Psoas muscle (tissue), 8 donors: Measurements from ENCODE around the gene HENMT1. TPM values are rescaled to one million over a fixed set of nuclear protein-coding genes. Genes with fewer than 3 reads are reported as not detected.

ENCODE experiments used
- ATAC-seq, 4 donors: fragments of 200-7000 bp; cut with Tn5 transposase; one replicate each; pipeline ENCODE4 v1.9.1; 2020; ENCODE audit warnings: moderate library complexity in 3 of 4, mild to moderate bottlenecking in 2 of 4
- DNase-seq, 2 donors: peaks; one replicate each; pipeline ENCODE4 v3.0.0-alpha.2; 2020
- H3K27ac ChIP-seq: fragments of 200-600 bp; one replicate; pipeline ENCODE4 v1.8.0; 2022
- H3K27me3 ChIP-seq, 3 donors: fragments of 200-600 bp in 1 of 3; one replicate each; pipeline versions ENCODE4 v1.6.1 to v1.8.0; 2013 to 2022; ENCODE audit warnings: low read length in 2 of 3, mild to moderate bottlenecking in 2 of 3, moderate library complexity in 1 of 3; ENCODE audit not compliant: insufficient read depth in 3 of 3
- H3K36me3 ChIP-seq, 2 donors: fragments of 200-600 bp in 1 of 2; one replicate each; pipeline versions ENCODE4 v1.6.1 to v1.8.0; 2013 to 2022; ENCODE audit warnings: low read depth in 1 of 2, mild to moderate bottlenecking in 1 of 2, moderate library complexity in 1 of 2; ENCODE audit not compliant: insufficient read depth in 1 of 2
- H3K4me1 ChIP-seq: fragments of 200-600 bp; one replicate; pipeline ENCODE4 v1.8.0; 2022
- H3K4me3 ChIP-seq: fragments of 200-600 bp; one replicate; pipeline ENCODE4 v1.8.0; 2022; ENCODE audit warnings: mild to moderate bottlenecking
- H3K9me3 ChIP-seq: fragments of 200-600 bp; one replicate; pipeline ENCODE4 v1.8.0; 2022
- WGBS, 3 donors: extraction: QIAGEN DNeasy Blood & Tissue Kit; methylation state at CpG; one replicate each; pipeline versions ENCODE4 v1.1.6 to v1.1.7; 2013; 5-methylcytosine and 5-hydroxymethylcytosine counted together
- intact Hi-C, 2 donors: fragments of 100-400 bp; cut with DNase I; formaldehyde crosslinking; loops; one replicate each; pipeline versions ENCODE4 v1.11.0 to v1.14.2; 2022
- polyA plus RNA-seq, 3 donors: library from polyadenylated mRNA; stranded (reverse); fragments of 200-250 nt; gene quantifications; one replicate each; pipeline ENCODE4 v1.2.3, GENCODE V29; 2013
- total RNA-seq, 4 donors: library from RNA; stranded (reverse); fragmentation: NEBNext Ultra II Directional in 2 of 4; extraction: Animal tissue kit (Norgen Biotek cat#: 25700) in 2 of 4; gene quantifications; one replicate each; pipeline versions ENCODE4 v1.2.1 to v1.2.4, GENCODE V29; 2021 to 2023
- TF ChIP-seq, protein P1 (sequence below): fragments of 200-600 bp; IDR thresholded peaks from one replicate; pipeline ENCODE4 v1.8.0; 2022; ENCODE audit warnings: antibody characterized with exemption
- donor health status: healthy with polysubstance abuse.
- donor health status: DM: no; HTN: no; CAD: no; lungs with moderate emphysema.
- donor health status: Bipolar disorder and iron deficiency.
- donor health status: healthy.
- donor health status: DM: yes; HTN: yes; CAD: no.
- donor health status: DM: no; HTN: no; CAD: no.
- donor health status: DM: no; HTN: no; CAD: no.
- donor health status: DM: yes; HTN: yes; CAD: no.

Gene HENMT1
- total and polyA plus RNA-seq, 7 donors = 1.2 to 4.1 (median 1.7) TPM

GRCh38 chr1:108634521-108634920, 26.4 kb downstream of the HENMT1 start:
- Histone ChIP-seq H3K4me1 (no peaks in the 10 kb centered on the region), H3K27me3 (no peaks in the 10 kb centered on the region), H3K27ac (no peak overlapping the region), H3K4me3 (no peak overlapping the region), H3K36me3 (peaks cover 0 to 9% of the 10 kb centered on the region in 2 donors), H3K9me3 (no peaks in the 10 kb centered on the region)
- WGBS, 3 donors = 88 to 91% (median 90%) methylated on average over 3 of the region's 3 CpGs
- TF ChIP-seq, protein P1, sequence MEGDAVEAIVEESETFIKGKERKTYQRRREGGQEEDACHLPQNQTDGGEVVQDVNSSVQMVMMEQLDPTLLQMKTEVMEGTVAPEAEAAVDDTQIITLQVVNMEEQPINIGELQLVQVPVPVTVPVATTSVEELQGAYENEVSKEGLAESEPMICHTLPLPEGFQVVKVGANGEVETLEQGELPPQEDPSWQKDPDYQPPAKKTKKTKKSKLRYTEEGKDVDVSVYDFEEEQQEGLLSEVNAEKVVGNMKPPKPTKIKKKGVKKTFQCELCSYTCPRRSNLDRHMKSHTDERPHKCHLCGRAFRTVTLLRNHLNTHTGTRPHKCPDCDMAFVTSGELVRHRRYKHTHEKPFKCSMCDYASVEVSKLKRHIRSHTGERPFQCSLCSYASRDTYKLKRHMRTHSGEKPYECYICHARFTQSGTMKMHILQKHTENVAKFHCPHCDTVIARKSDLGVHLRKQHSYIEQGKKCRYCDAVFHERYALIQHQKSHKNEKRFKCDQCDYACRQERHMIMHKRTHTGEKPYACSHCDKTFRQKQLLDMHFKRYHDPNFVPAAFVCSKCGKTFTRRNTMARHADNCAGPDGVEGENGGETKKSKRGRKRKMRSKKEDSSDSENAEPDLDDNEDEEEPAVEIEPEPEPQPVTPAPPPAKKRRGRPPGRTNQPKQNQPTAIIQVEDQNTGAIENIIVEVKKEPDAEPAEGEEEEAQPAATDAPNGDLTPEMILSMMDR = no peak
- ATAC-seq (no peak), DNase-seq (no peak)
- intact Hi-C loops = loop anchor here in 1 of 2 donors (10.0 kb wide), 1 partner anchor 70 kb away; the partner anchor contains the start of gene EEIG2

DNA sequence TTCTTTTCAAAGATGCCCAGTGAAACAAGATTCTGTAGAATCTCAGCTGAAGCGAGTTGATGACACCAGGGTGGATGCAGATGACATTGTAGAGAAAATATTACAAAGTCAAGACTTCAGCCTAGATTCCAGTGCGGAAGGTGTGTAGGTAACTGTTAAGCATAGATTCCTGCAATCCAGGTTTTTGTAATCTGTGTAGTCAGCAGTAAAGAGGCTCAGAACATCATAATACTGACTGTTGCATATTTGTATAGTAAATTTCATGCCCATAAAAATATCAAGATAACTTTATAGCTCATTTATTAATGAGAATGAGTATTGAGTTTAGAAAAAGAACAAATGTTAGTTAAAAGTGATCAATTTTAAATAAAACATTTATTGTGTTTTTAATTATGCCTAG, 32.2 kb downstream of the HENMT1 start:
- no peaks in the 10 kb centered on the region for H3K4me1 ChIP-seq
- H3K27me3 ChIP-seq = no peaks in the 10 kb centered on the region
- DNase-seq = no peak
- peaks cover 0 to 8% of the 10 kb centered on the region in 2 donors for H3K36me3 ChIP-seq
- no peak for ATAC-seq
- intact Hi-C loops = no loop called here
- H3K9me3 ChIP-seq = no peaks in the 10 kb centered on the region
- no peak overlapping the region for H3K4me3 ChIP-seq
- no peak overlapping the region for H3K27ac ChIP-seq
- TF ChIP-seq, protein P1 = no peak
- 98 to 99% (median 99%) methylated on average over 2 of the region's 2 CpGs for WGBS, 3 donors

- Histone ChIP-seq H3K36me3 (peaks cover 0 to 8% of the 10 kb centered on the region in 2 donors), H3K27me3 (no peaks in the 10 kb centered on the region), H3K9me3 (no peaks in the 10 kb centered on the region), H3K4me1 (no peaks in the 10 kb centered on the region), H3K4me3 (no peak overlapping the region), H3K27ac (no peak overlapping the region)
- DNase-seq = no peak
- TF ChIP-seq, protein P1 = no peak
- ATAC-seq = no peak
- WGBS, 3 donors = 72 to 81% (median 77%) methylated on average over 3 of the region's 3 CpGs
- intact Hi-C loops = no loop called here
Measured at GRCh38 chr1:108627951-108628350, 32.9 kb downstream of the HENMT1 start.

DNA sequence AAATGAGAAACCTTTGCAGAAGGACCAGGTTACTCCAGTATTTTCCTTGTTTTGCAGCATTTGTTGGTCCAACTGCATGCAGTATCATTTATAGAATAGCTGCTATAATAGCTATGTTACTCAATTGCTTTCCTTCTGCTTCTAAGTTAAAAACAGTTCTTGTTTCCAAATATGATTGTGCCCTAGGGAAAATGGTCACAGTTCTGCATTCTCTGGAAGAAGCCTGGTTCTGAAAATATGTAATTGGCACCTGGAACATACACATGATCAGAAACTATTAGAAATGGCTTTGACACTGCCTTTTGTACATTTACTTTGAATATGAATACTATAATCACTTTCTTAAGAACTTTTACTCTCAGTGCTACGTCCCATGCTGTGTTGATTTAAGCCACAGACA, 33.6 kb downstream of the HENMT1 start:
- 74 to 83% (median 81%) methylated on average over 1 of the region's 1 CpG for WGBS, 3 donors
- peaks cover 0 to 8% of the 10 kb centered on the region in 2 donors for H3K36me3 ChIP-seq
- no peak for DNase-seq
- intact Hi-C loops = no loop called here
- TF ChIP-seq, protein P1 = no peak
- no peaks in the 10 kb centered on the region for H3K9me3 ChIP-seq
- H3K4me3 ChIP-seq = no peak overlapping the region
- H3K4me1 ChIP-seq = no peaks in the 10 kb centered on the region
- H3K27me3 ChIP-seq = no peaks in the 10 kb centered on the region
- ATAC-seq = no peak
- H3K27ac ChIP-seq = no peak overlapping the region

DNA sequence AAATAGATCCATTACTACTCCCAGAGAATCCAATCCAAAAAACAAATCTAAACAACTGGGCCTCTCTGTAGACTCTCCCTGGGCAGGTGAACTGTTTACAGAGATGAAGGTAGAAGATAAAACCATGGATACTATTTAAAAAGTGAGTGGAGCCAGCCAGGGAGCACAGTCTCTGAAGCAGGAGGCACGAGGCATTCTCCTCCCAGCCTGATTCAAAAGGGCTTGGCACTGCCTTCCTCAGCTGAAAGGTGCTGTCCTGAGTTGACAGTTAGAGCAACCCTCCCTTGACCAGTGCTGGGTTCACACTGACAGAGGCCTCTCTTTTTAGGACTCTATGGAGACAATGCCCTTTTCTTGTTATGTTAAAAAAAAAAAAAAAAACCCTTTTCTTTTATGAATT, 36.8 kb downstream of the HENMT1 start:
- Histone ChIP-seq H3K36me3 (peaks cover 0 to 2% of the 10 kb centered on the region in 2 donors), H3K4me1 (no peaks in the 10 kb centered on the region), H3K4me3 (no peak overlapping the region), H3K27me3 (no peaks in the 10 kb centered on the region), H3K27ac (no peak overlapping the region), H3K9me3 (no peaks in the 10 kb centered on the region)
- 67 to 79% (median 79%) methylated on average over 1 of the region's 1 CpG for WGBS, 3 donors
- TF ChIP-seq, protein P1 = no peak
- DNase-seq (no peak), ATAC-seq (no peak)
- intact Hi-C loops = no loop called here
